Muscle of back (tissue), 10 donors: ENCODE measurements around the gene NUP153. TPM values are rescaled to one million over a fixed set of nuclear protein-coding genes. Genes with fewer than 3 reads are reported as not detected.

Experiments used
- polyA plus RNA-seq, 10 donors: library from polyadenylated mRNA; unstranded; fragments of 120-200 nt; gene quantifications; one replicate each; pipeline ENCODE4 v1.2.1, GENCODE V29; 2013; ENCODE audit not compliant: insufficient read length in 10 of 10

The NUP153 gene
- polyA plus RNA-seq, 10 donors: 27.7 to 38.8 (median 33.6) TPM

Other genes starting within 250 kb of the NUP153 start
- 10 to 100 TPM; 26.0 to 33.3 (median 30.2) TPM for gene FAM8A1, start 106.6 kb downstream of the NUP153 start, polyA plus RNA-seq